Measurements from ENCODE around the gene MYL12A.

GRCh38 chr18:3293196-3293951 is 45.8 kb downstream of the MYL12A start:
- no peak for TF ChIP-seq CTCF (conservative IDR thresholded peaks at IDR 0.05; ENCODE audit: low read depth, low read length)
- no peak for TF ChIP-seq EZH2 (IDR thresholded peaks at IDR 0.05; ENCODE audit: low read length, unreplicated experiment)
